Fibroblast of lung (primary cell): Measurements from ENCODE around the gene SH2D2A. TPM values are rescaled to one million over a fixed set of nuclear protein-coding genes. Genes with fewer than 3 reads are reported as not detected.

Experiments used
- DNase-seq, 2 donors: peaks; one replicate each; pipeline versions ENCODE4 v3.0.0 to v3.0.0-alpha.2; 2010; ENCODE audit warnings: low read depth in 2 of 2
- H2AFZ ChIP-seq: 2 replicates; pipeline ENCODE4 v1.5.1; 2012; ENCODE audit warnings: low read length, control low read depth, inconsistent platforms
- H3K27ac ChIP-seq: 2 replicates; pipeline ENCODE4 v1.5.1; 2011; ENCODE audit warnings: low read length, control low read depth; ENCODE audit not compliant: insufficient read depth
- H3K27me3 ChIP-seq: 2 replicates; pipeline ENCODE4 v1.5.1; 2011; ENCODE audit warnings: mild to moderate bottlenecking, low read length; ENCODE audit not compliant: control insufficient read depth, insufficient read depth
- H3K36me3 ChIP-seq: 2 replicates; pipeline ENCODE4 v1.5.1; 2011; ENCODE audit warnings: low read length; ENCODE audit not compliant: control insufficient read depth, insufficient read depth
- H3K4me1 ChIP-seq: 2 replicates; pipeline ENCODE4 v1.5.1; 2011; ENCODE audit warnings: low read length; ENCODE audit not compliant: control insufficient read depth, insufficient read depth; ENCODE audit errors: extremely low read depth
- H3K4me2 ChIP-seq: 2 replicates; pipeline ENCODE4 v1.5.1; 2011; ENCODE audit warnings: low read length, control low read depth; ENCODE audit not compliant: insufficient read depth; ENCODE audit errors: extremely low read depth
- H3K4me3 ChIP-seq, 4 experiments: fragments of 200-600 bp in 1 of 4; sonication (generic) in 1 of 4; replicated peaks in 1 of 4; 2 replicates each; pipeline ENCODE4 v1.5.1; 2011 to 2016; ENCODE audit warnings: low read length in 4 of 4, low read depth in 3 of 4, mild to moderate bottlenecking in 3 of 4, control low read depth in 2 of 4, inconsistent platforms in 1 of 4, mixed read lengths in 1 of 4; ENCODE audit not compliant: insufficient read depth in 1 of 4; ENCODE audit errors: control extremely low read depth in 1 of 4
- H3K79me2 ChIP-seq: 2 replicates; pipeline ENCODE4 v1.5.1; 2012; ENCODE audit warnings: mild to moderate bottlenecking, low read length, inconsistent platforms; ENCODE audit not compliant: control insufficient read depth, insufficient read depth
- H3K9ac ChIP-seq: 2 replicates; pipeline ENCODE4 v1.5.1; 2011; ENCODE audit warnings: mild to moderate bottlenecking, low read length, control low read depth; ENCODE audit not compliant: insufficient read depth
- H3K9me3 ChIP-seq: 2 replicates; pipeline ENCODE4 v1.5.1; 2012; ENCODE audit warnings: low read depth, low read length; ENCODE audit not compliant: control insufficient read depth, insufficient read depth
- H4K20me1 ChIP-seq: 2 replicates; pipeline ENCODE4 v1.5.1; 2011; ENCODE audit warnings: low read length; ENCODE audit not compliant: control insufficient read depth, insufficient read depth; ENCODE audit errors: extremely low read depth
- EZH2 ChIP-seq: IDR thresholded peaks from 2 replicates; pipeline ENCODE4 v1.5.1; 2012; ENCODE audit warnings: low read length, control low read depth, mild to moderate bottlenecking; ENCODE audit errors: missing control alignments
- polyA plus RNA-seq, 2 donors: library from polyadenylated mRNA; depleted of rRNA in 1 of 2; stranded (reverse) in 1 of 2; unstranded in 1 of 2; fragments of >200 nt; gene quantifications; 2 replicates each; pipeline ENCODE4 v1.2.1, GENCODE V29; 2011 to 2012; ENCODE audit warnings: missing spikeins in 1 of 2
- total RNA-seq: library from RNA; depleted of rRNA; stranded (reverse); fragments of >200 nt; gene quantifications from 2 replicates; pipeline ENCODE4 v1.2.1, GENCODE V29; 2014
- TF ChIP-seq, protein P1 (sequence below), 2 donors: IDR thresholded peaks in 1 of 2; conservative IDR thresholded peaks in 1 of 2; 1 replicate in 1 of 2; 2 replicates in 1 of 2; pipeline ENCODE4 v1.5.1; 2011 to 2012; ENCODE audit warnings: low read length in 2 of 2, control low read depth in 1 of 2, inconsistent platforms in 1 of 2, low read depth in 1 of 2, mild to moderate bottlenecking in 1 of 2

Gene SH2D2A
- total and polyA plus RNA-seq, 2 donors (not counting 1 experiment from before 2014, with no cell fraction given): not detected

DNA sequence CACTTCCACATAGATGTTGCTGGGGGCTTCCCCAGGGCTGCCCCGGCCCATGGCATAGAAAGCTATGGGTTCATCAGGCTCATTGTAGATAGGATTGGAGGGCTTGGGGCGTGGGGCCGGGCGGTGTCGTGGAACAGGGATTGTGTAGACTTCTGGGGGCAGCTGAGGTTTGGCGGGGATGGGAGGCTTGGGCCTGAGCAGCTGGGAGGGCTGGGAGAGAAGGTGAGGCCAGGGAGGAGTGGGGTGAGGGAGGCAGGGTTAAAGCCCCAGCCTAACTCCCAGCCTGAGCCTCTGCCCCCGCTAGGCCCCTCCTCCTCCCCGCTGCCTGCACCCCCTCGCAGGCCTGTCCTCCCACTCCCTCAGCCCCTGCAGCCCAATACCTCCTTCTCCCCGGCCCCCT, 7.4 kb downstream of the SH2D2A start:
- Histone ChIP-seq H4K20me1 (no peaks in the 10 kb centered on the region), H3K79me2 (no peaks in the 10 kb centered on the region), H3K27ac (no peak overlapping the region), H3K4me2 (no peak overlapping the region), H3K4me3 (no peak overlapping the region), H3K9me3 (no peaks in the 10 kb centered on the region), H3K27me3 (peaks cover 5% of the 10 kb centered on the region), H3K9ac (no peak overlapping the region), H3K36me3 (no peaks in the 10 kb centered on the region), H3K4me1 (peaks cover 9% of the 10 kb centered on the region), H2AFZ (no peak overlapping the region)
- DNase-seq: no peak
- no peak for TF ChIP-seq EZH2
- TF ChIP-seq, protein P1, sequence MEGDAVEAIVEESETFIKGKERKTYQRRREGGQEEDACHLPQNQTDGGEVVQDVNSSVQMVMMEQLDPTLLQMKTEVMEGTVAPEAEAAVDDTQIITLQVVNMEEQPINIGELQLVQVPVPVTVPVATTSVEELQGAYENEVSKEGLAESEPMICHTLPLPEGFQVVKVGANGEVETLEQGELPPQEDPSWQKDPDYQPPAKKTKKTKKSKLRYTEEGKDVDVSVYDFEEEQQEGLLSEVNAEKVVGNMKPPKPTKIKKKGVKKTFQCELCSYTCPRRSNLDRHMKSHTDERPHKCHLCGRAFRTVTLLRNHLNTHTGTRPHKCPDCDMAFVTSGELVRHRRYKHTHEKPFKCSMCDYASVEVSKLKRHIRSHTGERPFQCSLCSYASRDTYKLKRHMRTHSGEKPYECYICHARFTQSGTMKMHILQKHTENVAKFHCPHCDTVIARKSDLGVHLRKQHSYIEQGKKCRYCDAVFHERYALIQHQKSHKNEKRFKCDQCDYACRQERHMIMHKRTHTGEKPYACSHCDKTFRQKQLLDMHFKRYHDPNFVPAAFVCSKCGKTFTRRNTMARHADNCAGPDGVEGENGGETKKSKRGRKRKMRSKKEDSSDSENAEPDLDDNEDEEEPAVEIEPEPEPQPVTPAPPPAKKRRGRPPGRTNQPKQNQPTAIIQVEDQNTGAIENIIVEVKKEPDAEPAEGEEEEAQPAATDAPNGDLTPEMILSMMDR (conservative IDR thresholded peaks at IDR 0.05 in 1 of 2, IDR thresholded peaks at IDR 0.05 in 1 of 2; ENCODE audit: low read depth in 1 of 2, low read length in 2 of 2): no peak

DNA sequence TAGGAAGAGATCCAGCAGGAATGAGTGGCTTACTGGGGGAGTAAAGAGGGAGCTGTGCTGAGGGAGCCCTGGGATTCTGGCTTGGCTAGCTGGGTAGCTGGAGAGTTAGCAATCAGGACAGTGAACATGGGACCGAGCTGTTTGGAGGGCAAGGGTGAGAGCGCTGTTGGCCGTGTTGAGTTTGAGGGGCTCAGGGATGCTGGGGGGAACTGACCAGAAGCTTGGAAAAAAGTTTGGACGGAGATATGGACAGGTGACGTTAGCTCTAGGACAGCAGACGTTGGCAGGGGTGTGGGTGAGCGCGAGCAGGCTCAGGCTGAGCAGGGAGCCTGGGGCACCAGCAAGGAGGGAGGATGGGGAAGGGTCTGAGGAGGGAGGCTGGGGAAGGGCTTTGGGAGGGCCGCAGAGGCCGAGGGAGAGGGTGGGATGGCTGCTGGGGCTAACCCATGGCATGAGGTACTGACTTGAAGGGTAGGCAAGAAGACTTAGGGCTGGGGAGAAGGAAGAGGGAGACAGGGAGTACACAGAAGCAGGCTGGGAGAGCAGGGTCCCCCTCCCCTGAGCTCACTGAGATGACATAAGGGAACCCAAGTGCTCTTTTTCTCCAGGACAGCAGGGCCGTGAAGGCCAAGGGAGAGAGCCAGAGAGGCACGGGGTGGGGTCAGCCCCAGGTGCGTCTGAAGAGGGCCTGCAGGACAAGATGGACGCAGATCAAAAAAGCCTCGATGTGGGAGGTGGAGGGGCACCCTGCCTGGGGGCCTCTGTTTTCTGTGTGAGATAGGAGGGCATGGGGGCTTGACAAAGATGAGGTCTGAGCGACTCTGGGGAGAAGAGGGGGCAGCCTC, 8.2 kb downstream of the SH2D2A start:
- no peak overlapping the region for H3K27ac ChIP-seq
- no peak overlapping the region for H3K4me2 ChIP-seq
- TF ChIP-seq, protein P1 (conservative IDR thresholded peaks at IDR 0.05 in 1 of 2, IDR thresholded peaks at IDR 0.05 in 1 of 2; ENCODE audit: low read depth in 1 of 2, low read length in 2 of 2): no peak
- no peak for TF ChIP-seq EZH2

DNA sequence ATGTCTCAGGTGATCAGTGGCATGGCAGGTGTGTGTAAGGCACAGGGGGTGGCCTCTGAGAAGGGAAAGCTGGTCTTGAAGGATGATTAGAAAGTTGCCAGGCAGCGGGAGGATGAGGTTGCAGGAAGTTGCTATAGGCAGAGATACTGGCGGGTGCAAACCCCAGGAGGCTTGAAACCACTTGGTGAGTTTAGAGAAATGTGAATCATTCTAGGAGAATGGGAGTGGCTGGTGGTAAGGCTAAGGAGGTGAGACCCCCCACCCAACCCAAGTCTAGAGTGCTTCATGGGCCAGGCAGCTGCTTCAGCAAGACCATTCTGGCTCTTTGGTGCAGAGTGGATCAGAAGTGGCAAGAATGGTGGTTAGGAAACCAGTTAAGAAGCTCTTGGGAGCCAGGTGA, 9.0 kb downstream of the SH2D2A start:
- Histone ChIP-seq H3K9me3 (no peaks in the 10 kb centered on the region), H3K79me2 (no peaks in the 10 kb centered on the region), H3K27me3 (peaks cover 5% of the 10 kb centered on the region), H3K4me3 (no peak overlapping the region), H3K4me2 (no peak overlapping the region), H4K20me1 (no peaks in the 10 kb centered on the region), H3K36me3 (no peaks in the 10 kb centered on the region), H3K4me1 (peaks cover 2% of the 10 kb centered on the region), H3K27ac (no peak overlapping the region), H2AFZ (no peak overlapping the region), H3K9ac (no peak overlapping the region)
- DNase-seq: no peak
- TF ChIP-seq, protein P1 (conservative IDR thresholded peaks at IDR 0.05 in 1 of 2, IDR thresholded peaks at IDR 0.05 in 1 of 2; ENCODE audit: low read depth in 1 of 2, low read length in 2 of 2): no peak
- no peak for TF ChIP-seq EZH2

More for the DNA sequence above, 8.2 kb downstream of the SH2D2A start:
- Histone ChIP-seq H3K4me3 (no peak overlapping the region), H4K20me1 (no peaks in the 10 kb centered on the region), H3K4me1 (peaks cover 2% of the 10 kb centered on the region), H3K27me3 (peaks cover 5% of the 10 kb centered on the region), H2AFZ (no peak overlapping the region), H3K79me2 (no peaks in the 10 kb centered on the region), H3K9me3 (no peaks in the 10 kb centered on the region), H3K36me3 (no peaks in the 10 kb centered on the region), H3K9ac (no peak overlapping the region)
- DNase-seq: no peak
